ENCODE data around the gene MLST8. TPM values are rescaled to one million over a fixed set of nuclear protein-coding genes. Genes with fewer than 3 reads are reported as not detected.

The MLST8 gene
- polyA plus RNA-seq, 3 donors: 29.9 to 54.3 (median 30.5) TPM

- Histone ChIP-seq H2AFZ (ENCODE audit: insufficient read depth, low read depth, low read length, poor library complexity, severe bottlenecking) (no peak overlapping the region), H3K36me3 (replicated peaks in 1 of 2; ENCODE audit: control insufficient read depth in 1 of 2, insufficient read depth in 2 of 2, low read length in 2 of 2) (peaks cover 61 to 73% of the 10 kb centered on the region in 2 donors), H4K20me1 (ENCODE audit: insufficient read depth, low read length) (peaks cover 33% of the 10 kb centered on the region), H3K9ac (ENCODE audit: insufficient read depth, low read length, poor library complexity, severe bottlenecking) (no peak overlapping the region), H3K27me3 (ENCODE audit: control insufficient read depth in 2 of 2, insufficient read depth in 2 of 2, low read length in 2 of 2) (no peaks in the 10 kb centered on the region), H3K79me2 (ENCODE audit: insufficient read depth, low read length) (peaks cover 27% of the 10 kb centered on the region), H3K4me2 (replicated peaks; ENCODE audit: extremely low read depth, low read length, poor library complexity, severe bottlenecking) (no peak overlapping the region), H3K9me3 (replicated peaks in 1 of 2; ENCODE audit: control insufficient read depth in 1 of 2, insufficient read depth in 1 of 2, low read length in 2 of 2) (peaks cover 0 to 7% of the 10 kb centered on the region in 2 donors), H3K4me1 (ENCODE audit: control insufficient read depth in 1 of 2, insufficient read depth in 2 of 2, low read length in 2 of 2) (no peaks in the 10 kb centered on the region), H3K27ac (ENCODE audit: low read depth in 1 of 2, low read length in 2 of 2) (no peak overlapping the region), H3K4me3 (replicated peaks in 1 of 3; ENCODE audit: low read depth in 2 of 3, low read length in 3 of 3) (no peak overlapping the region)
- peaks cover 0 to 3% (median 0%) of the 10 kb centered on the region in 3 donors for H3K27me3 Mint-ChIP-seq (ENCODE audit: low read depth in 3 of 3)
- no peaks in the 10 kb centered on the region for H3K4me1 Mint-ChIP-seq
- peak overlapping the region in 2 of 7 donors; percentile 37 to 58 for H3K27ac Mint-ChIP-seq
- H3K4me3 Mint-ChIP-seq: no peak overlapping the region
- peaks cover 0 to 11% (median 4%) of the 10 kb centered on the region in 7 donors for H3K9me3 Mint-ChIP-seq
- H3K36me3 Mint-ChIP-seq: peaks cover 19 to 65% of the 10 kb centered on the region in 2 donors
- intact Hi-C loops (cut with micrococcal nuclease): no loop called here
- TF ChIP-seq CTCF (IDR thresholded peaks at IDR 0.05): no peak
- DNase-seq: no peak
- WGBS (ENCODE audit: insufficient coverage): 96% methylated on average over 18 of the region's 18 CpGs
Observed at GRCh38 chr16:2167068-2167638, 38.1 kb upstream of the MLST8 start.

- Mint-ChIP-seq H3K4me1 (no peaks in the 10 kb centered on the region), H3K9me3 (no peaks in the 10 kb centered on the region), H3K4me3 (no peak overlapping the region), H3K27me3 (ENCODE audit: low read depth in 3 of 3) (peaks cover 0 to 3% (median 0%) of the 10 kb centered on the region in 3 donors), H3K27ac (no peak overlapping the region), H3K36me3 (peaks cover 36 to 76% of the 10 kb centered on the region in 2 donors)
- TF ChIP-seq CTCF (IDR thresholded peaks at IDR 0.05): no peak
- Histone ChIP-seq H3K4me1 (ENCODE audit: control insufficient read depth in 1 of 2, insufficient read depth in 2 of 2, low read length in 2 of 2) (no peaks in the 10 kb centered on the region), H3K9me3 (replicated peaks in 1 of 2; ENCODE audit: control insufficient read depth in 1 of 2, insufficient read depth in 1 of 2, low read length in 2 of 2) (no peaks in the 10 kb centered on the region), H3K79me2 (ENCODE audit: insufficient read depth, low read length) (peaks cover 3% of the 10 kb centered on the region), H3K4me3 (replicated peaks in 1 of 3; ENCODE audit: low read depth in 2 of 3, low read length in 3 of 3) (no peak overlapping the region), H3K9ac (ENCODE audit: insufficient read depth, low read length, poor library complexity, severe bottlenecking) (no peak overlapping the region), H4K20me1 (ENCODE audit: insufficient read depth, low read length) (peaks cover 13% of the 10 kb centered on the region), H3K27ac (ENCODE audit: low read depth in 1 of 2, low read length in 2 of 2) (no peak overlapping the region), H3K27me3 (ENCODE audit: control insufficient read depth in 2 of 2, insufficient read depth in 2 of 2, low read length in 2 of 2) (no peaks in the 10 kb centered on the region), H3K4me2 (replicated peaks; ENCODE audit: extremely low read depth, low read length, poor library complexity, severe bottlenecking) (no peak overlapping the region), H3K36me3 (replicated peaks in 1 of 2; ENCODE audit: control insufficient read depth in 1 of 2, insufficient read depth in 2 of 2, low read length in 2 of 2) (peaks cover 79 to 91% of the 10 kb centered on the region in 2 donors), H2AFZ (ENCODE audit: insufficient read depth, low read depth, low read length, poor library complexity, severe bottlenecking) (no peak overlapping the region)
- WGBS (ENCODE audit: insufficient coverage): 87% methylated on average over 15 of the region's 18 CpGs
- DNase-seq: no peak
- intact Hi-C loops (cut with micrococcal nuclease): no loop called here
Observed at GRCh38 chr16:2170080-2170479, 35.2 kb upstream of the MLST8 start.

All from CD14-positive monocyte (primary cell).